NOMO-1 treated with DMSO at 0.1 percent for 48 hours (cell line): ENCODE data around the gene PCGF5.
A peak's percentile ranks its signal among the peaks of the same experiment; 100 is the strongest.
"Not testable (repeated sequence)": the region's sequence is repeated elsewhere in the genome, so short reads cannot be mapped to it uniquely, and the experiment has no call there.

Source experiments
- DNase-seq: peaks from one replicate; lab custom pipeline; 2025; ENCODE audit not compliant: unreplicated experiment; lab: John Stamatoyannopoulos, UW

Gene PCGF5

GRCh38 chr10:91208642-91209041 is 11.8 kb upstream of the PCGF5 start:
- no peak for DNase-seq

GRCh38 chr10:91210014-91210413 is 10.4 kb upstream of the PCGF5 start:
- no peak for DNase-seq

GRCh38 chr10:91210435-91210834 is 10.0 kb upstream of the PCGF5 start:
- no peak for DNase-seq

- no peak for DNase-seq
Observed at GRCh38 chr10:91211675-91212074, 8.8 kb upstream of the PCGF5 start.

- DNase-seq: peak; percentile 74
Observed at GRCh38 chr10:91214911-91215310, 5.6 kb upstream of the PCGF5 start.

- no peak for DNase-seq
Observed at GRCh38 chr10:91215384-91215783, 5.1 kb upstream of the PCGF5 start.

- no peak for DNase-seq
Observed at GRCh38 chr10:91219371-91220193, 881 bp upstream of the PCGF5 start.

- peak; percentile 10 for DNase-seq
Observed at GRCh38 chr10:91220954-91221675, 652 bp downstream of the PCGF5 start.

- DNase-seq: no peak
Observed at GRCh38 chr10:91226093-91226492, 5.6 kb downstream of the PCGF5 start.

GRCh38 chr10:91227576-91227975 is 7.1 kb downstream of the PCGF5 start:
- no peak for DNase-seq

- no peak for DNase-seq
Observed at GRCh38 chr10:91229683-91230082, 9.2 kb downstream of the PCGF5 start.

GRCh38 chr10:91238191-91238590 is 17.7 kb downstream of the PCGF5 start:
- DNase-seq: no peak

- no peak for DNase-seq
Observed at GRCh38 chr10:91239789-91240188, 19.3 kb downstream of the PCGF5 start.

GRCh38 chr10:91242940-91243339 is 22.5 kb downstream of the PCGF5 start:
- DNase-seq: no peak

- no peak for DNase-seq
Observed at GRCh38 chr10:91247360-91248111, 27.1 kb downstream of the PCGF5 start.

- DNase-seq: no peak
Observed at GRCh38 chr10:91249700-91250099, 29.2 kb downstream of the PCGF5 start.

GRCh38 chr10:91250341-91250740 is 29.9 kb downstream of the PCGF5 start:
- DNase-seq: no peak

- DNase-seq: peak; percentile 49
Observed at GRCh38 chr10:91251430-91252056, 31.1 kb downstream of the PCGF5 start.

GRCh38 chr10:91253300-91253699 is 32.8 kb downstream of the PCGF5 start:
- no peak for DNase-seq

GRCh38 chr10:91257310-91257709 is 36.8 kb downstream of the PCGF5 start:
- DNase-seq: no peak

- DNase-seq: not testable (repeated sequence)
Observed at GRCh38 chr10:91260417-91260816, 40.0 kb downstream of the PCGF5 start.
